ENCODE data around the gene NCAM1.
A peak's percentile ranks its signal among the peaks of the same experiment; 100 is the strongest.

The NCAM1 gene

DNA sequence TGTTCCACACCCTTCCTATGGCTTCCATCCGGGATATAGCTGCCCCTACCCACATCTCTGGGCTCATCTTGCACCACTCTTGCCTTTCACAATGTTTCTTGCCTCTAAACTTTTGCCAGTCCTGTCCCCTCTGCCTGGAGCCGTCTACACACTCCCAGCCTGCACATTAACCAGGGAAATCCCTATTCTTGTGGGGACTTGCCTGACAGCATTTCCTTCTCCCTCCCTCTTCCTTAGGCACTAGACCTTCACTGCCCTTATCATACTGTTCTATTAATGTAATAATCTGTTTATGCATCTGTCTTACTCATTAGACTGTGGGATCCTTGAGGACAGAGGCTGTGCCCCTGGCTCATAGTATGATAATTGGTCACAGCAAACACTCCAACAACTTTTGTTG, 347.4 kb downstream of the NCAM1 start:
- DNase-seq (ENCODE audit: low read depth in 2 of 2) = no peak

DNA sequence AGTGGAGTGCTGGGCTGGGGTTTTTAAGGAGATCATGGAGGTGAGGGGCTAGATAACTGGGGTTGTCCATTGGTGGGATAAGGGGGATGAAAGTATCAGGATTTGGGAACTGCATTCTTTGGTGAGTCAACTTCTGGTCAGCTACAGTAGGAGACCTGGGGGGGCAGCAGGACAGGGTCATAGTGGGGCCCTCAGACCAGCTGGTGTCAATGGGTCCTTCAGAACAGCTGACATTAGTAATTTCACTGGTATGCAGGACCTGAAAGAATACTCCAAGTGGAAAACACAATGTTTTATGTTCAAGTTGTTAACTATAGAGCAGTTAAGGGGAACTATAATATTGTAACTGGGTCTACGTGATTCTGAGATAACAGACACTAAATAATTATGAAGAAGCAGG, 350.3 kb downstream of the NCAM1 start:
- DNase-seq (ENCODE audit: low read depth in 2 of 2) = no peak

DNA sequence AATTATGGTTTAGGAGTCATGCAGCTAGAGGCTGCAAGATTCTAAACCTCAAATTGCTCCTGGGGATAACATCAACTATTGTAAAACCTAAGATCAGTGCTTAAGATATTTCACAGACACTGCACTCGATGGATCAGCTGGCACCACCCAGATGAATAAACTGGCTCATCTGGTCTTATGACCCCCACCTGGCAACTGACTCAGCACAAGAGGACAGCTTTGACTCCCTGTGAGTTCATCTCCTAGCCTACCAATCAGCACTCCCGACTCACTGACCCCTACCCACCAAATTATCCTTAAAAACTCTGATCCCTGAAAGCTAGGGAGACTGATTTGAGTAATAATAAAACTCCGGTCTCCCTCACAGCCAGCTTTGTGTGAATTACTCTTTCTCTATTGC, 352.4 kb downstream of the NCAM1 start:
- no peak for DNase-seq (ENCODE audit: low read depth in 2 of 2)

DNA sequence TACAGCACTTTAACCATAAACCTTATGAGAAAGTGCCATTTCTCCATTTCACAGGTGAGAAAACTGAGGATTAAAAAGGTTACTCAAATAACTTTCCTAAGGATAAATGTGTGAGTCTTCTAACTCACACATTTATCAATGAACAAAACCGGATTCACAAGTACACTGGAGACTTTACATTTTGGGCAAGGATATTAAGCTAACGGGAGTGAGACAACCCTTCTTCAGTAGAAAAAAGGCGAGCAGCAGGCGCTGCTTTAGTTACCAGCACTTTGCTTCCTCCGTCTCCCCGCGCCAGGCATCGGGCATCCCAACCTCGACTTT, 352.8 kb downstream of the NCAM1 start:
- no peak for DNase-seq (ENCODE audit: low read depth in 2 of 2)

DNA sequence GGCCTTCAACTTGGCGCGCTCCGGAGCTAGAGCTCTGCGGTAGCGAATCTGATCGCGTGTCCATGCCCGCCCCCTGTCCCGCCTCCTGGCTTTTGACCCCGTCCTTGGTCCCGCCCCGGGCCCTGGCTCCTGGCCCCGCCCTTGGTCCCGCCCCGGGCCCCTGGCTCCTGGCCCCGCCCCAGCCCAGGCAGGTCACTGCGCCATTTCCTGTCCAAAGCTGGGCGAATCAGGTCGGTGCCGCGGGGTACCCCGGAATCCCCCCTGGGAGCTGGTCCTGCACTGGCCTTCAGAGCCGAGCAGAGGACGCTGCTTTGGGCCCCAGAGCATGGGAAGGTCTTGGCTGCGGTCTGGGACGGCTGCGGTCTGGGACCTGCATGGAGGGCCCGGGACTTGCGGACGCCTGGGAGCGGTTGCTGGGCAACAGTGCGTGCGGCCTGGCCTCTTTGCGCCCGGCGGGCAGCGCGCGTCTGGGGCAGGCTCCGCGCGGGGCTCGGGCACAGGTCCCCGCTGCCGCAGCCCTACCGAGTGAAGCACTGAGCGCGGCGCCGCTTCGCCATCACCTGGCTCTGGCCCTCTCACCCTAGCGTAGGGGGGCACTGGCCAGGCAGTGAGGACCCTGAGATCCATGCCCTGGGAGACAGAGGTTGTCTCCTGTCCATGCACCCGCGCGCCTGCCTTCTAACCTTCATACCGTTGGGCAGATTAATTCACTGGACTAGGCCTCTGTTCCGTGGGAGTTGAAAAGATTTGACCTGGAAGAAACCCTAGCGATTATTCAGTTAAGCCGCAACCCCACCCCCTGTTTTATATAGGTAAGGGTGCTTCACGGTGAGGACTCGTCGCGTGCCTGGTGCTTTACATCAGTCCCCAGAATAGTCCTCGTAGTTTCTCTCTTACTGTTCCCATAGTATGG, 353.4 kb downstream of the NCAM1 start, which contains the start of gene TTC12:
Gene TTC12, plus strand, starts transcription at position 195 of the 913 bp plus-strand sequence. CDS start 1,675 bp downstream, outside the sequence.
- peak; percentile 80 to 84 for DNase-seq (ENCODE audit: low read depth in 2 of 2)

DNA sequence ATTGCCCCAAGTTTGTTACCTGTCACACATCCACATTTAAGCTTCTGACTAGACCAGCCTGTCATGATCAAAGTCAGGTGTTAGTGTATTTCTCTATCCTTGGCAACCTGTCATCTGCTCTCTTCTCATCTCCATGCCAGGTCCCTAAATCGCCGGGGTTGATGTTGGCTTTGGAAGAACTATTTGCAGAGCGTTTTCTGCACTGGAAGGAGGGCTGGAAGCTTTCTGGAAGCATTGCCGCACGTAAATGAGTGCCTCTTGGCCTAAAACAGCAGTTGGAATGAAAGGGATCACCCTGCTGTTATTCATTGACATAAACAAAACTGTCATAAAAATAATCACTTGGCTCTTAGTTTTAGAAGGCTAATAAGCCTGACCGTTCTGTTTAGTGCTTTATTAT, 354.6 kb downstream of the NCAM1 start:
- DNase-seq (ENCODE audit: low read depth in 2 of 2) = no peak

DNA sequence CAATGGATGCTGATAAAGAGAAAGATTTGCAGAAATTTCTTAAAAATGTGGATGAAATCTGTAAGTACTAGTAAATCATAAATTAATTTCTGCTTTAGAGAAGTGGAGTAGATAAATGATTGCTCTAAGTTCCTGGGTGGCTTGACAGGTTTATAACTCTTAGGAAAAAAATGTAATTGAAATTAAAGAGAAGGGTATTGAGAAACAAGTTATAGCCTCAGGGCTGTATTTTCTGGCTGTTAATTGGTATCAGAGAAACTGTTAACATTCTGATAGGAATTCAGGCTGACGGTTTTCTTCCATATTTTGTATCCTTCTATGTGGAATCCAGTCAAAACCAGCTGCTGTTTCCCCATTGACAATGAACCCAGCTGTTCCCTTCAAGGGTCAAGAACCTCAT, 355.0 kb downstream of the NCAM1 start:
- DNase-seq (ENCODE audit: low read depth in 2 of 2) = no peak

DNA sequence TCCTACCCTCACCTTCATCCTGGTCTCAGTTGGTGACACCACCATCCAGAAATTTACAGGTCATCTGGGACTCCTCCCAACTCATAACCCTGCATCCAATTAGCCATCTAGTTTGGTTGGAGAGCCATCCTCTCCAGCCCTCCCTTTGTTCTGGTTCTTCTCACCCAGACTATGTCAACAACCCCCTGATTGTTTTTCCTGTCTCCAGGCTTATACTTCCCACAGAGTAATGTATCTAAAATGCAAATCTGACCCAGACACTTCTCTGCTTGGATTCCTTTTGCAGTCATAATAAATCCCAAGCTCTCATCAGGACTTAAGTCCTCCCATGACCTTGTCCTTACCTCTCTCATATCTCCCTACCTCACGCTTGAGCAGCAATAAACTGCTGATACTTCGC, 356.1 kb downstream of the NCAM1 start:
- DNase-seq (ENCODE audit: low read depth in 2 of 2) = no peak

DNA sequence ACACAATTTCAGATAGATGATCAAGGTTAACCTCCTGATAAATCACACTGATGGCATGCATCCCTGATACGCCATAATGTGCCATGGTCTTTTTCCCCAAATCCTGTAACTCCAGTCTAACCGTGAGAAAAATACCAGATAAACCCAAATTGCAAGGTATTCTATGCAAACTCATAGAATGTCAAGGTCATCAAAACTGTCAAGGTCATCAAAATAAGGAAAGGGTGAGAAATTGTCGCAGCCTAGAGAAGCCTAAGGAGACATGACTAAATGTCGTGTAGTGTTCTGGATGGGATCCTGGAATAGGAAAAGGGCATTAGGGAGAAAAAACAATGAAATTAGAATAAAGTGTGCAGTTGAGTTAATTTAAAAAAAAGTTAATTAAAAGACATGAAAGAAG, 357.9 kb downstream of the NCAM1 start:
- no peak for DNase-seq (ENCODE audit: low read depth in 2 of 2)

DNA sequence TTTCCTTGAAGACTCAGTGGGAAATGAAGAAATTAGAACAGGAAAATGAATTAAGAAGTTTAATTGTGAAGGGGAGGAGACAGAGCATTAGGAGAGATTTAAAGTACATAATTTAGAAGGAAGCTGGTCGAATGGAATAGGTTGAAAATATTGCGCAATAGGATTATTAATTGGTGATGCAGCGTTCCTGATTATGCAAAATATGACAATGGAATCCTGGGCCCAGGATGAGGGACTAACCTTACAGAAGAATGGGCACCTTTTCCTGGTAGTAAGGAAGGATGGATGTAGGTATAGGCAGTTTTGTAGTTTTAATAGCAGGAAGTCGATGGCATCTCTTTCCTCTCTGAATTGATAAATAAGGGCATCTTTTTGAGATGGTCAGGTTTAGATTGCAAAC, 360.9 kb downstream of the NCAM1 start:
- DNase-seq (ENCODE audit: low read depth in 2 of 2) = no peak

DNA sequence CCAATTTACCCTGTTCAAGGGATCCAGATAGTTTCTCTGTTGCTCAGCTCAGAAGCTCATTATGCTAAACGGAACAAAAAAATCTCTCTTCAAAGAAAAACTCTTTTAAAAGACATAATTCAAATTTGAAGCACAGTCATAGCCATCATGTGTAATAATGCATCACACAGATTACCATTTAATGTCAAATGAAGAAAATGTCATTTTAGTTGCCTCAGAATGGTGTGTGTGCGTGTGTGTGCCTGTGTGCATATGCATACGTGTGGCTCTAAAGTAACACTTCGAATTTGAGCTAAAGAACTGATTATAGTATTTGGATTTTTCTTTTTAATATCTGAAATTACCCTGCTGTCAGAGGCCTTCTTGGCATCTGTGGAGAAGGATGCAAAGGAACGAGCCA, 363.0 kb downstream of the NCAM1 start:
- no peak for DNase-seq (ENCODE audit: low read depth in 2 of 2)
